ENCODE results near the gene REPS1.

Gene REPS1

DNA sequence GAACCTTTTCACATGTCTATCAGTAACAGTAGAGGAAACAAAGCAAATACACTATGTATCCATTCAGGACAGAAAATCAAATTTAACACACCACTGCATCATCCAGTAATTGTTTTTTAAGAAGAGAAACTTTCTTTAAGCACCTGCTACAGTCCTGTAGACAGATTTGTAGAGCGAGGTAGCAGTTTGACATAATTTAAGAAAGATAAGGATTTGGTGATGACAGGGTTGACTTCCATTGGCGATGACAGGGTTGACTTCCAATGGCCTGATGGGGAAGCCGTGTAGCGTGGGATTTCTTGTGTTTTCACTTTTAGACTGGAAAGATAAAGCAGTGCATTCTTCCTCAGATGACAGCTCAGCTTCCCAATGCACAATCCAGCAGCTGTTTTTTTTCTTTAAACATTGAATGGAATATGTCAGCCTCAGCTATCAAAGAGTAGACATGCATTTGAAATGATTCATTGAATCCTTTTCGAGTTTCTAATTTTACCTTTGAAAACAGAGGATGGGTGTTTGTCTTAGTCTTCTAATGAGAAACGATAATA lies 123.6 kb downstream of the REPS1 start:
- DNase-seq (ENCODE audit: low spot score): no peak
- FAIRE-seq: no peak

GRCh38 chr6:138863321-138863720 lies 124.7 kb downstream of the REPS1 start:
- DNase-seq (ENCODE audit: low spot score): no peak
- no peak for FAIRE-seq

DNA sequence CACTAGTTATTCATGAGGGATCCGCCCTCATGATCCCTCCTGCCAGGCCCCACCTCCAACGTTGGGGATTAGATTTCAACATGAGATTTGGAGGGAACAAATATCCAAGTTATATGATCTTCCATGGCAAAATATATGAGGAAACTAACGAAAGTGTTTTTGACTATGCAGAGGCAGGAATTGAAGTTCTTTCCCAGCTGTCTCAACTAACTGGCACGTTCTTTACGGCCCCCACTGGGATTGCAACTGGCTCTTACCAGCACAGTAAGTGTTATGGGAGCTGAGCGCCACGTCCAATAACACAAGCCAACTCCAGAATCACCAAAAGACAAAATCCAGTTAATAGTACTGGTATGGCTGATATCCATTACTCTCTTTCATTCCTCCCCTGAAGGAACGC lies 125.6 kb downstream of the REPS1 start:
- DNase-seq (ENCODE audit: low spot score) (no peak), FAIRE-seq (no peak)

DNA sequence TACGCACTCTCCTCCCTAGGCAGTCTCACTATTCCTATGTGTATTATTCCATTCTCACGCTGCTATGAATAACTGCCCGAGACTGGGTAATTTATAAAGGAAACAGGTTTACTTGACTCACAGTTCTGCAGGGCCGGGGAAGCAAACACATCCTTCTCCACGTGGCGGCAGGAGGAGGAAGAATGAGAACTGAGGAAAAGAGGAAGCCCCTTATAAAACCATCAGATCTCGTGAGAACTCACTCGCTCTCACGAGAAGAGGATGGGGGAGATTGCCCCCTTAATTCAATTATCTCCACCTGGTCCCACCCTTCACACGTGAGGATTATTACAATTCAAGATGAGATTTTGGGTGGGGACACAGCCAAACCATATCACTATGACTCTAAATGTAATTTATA lies 130.3 kb downstream of the REPS1 start:
- no peak for DNase-seq (ENCODE audit: low spot score)
- no peak for FAIRE-seq

DNA sequence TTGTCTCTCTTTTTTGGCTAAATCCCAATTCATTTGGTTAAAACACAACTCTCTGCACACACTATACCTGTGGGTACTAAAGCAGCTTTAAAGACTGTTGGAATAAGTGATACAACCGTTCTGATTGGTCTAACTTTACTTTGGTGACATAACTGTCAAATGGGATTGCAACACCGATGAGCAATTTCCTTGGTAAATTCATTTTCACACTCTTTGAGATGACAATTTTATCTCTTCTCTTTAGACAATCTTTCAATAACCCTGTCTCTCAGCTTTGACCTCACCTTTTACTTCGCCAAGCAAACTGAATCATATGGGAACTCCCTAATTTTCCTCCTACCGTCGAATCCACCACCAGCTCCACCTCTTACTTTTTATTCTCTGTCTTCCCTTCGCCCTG lies 131.4 kb downstream of the REPS1 start:
- no peak for DNase-seq (ENCODE audit: low spot score)
- FAIRE-seq: no peak
